DND-41 (cell line): ENCODE data around the gene PCDHB3.

Experiments used
- EZH2 ChIP-seq: IDR thresholded peaks from 3 replicates; pipeline ENCODE4 v1.6.1; 2012; ENCODE audit warnings: borderline replicate concordance, low read depth, mild to moderate bottlenecking, moderate library complexity, low read length, inconsistent platforms; ENCODE audit not compliant: severe bottlenecking
- TF ChIP-seq, protein P1 (sequence below): IDR thresholded peaks from 2 replicates; pipeline ENCODE4 v1.5.1; 2012; ENCODE audit warnings: borderline replicate concordance, low read length, moderate library complexity, mild to moderate bottlenecking; ENCODE audit not compliant: poor library complexity, severe bottlenecking; ENCODE audit errors: extremely low read depth

DNA sequence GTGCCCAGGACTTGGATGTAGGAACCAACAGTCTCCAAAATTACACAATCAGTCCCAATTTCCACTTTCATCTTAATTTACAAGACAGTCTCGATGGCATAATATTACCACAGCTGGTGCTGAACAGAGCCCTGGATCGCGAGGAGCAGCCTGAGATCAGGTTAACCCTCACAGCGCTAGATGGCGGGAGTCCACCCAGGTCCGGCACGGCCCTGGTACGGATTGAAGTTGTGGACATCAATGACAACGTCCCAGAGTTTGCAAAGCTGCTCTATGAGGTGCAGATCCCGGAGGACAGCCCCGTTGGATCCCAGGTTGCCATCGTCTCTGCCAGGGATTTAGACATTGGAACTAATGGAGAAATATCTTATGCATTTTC lies 5.0 kb upstream of the PCDHB3 start:
- TF ChIP-seq, protein P1, sequence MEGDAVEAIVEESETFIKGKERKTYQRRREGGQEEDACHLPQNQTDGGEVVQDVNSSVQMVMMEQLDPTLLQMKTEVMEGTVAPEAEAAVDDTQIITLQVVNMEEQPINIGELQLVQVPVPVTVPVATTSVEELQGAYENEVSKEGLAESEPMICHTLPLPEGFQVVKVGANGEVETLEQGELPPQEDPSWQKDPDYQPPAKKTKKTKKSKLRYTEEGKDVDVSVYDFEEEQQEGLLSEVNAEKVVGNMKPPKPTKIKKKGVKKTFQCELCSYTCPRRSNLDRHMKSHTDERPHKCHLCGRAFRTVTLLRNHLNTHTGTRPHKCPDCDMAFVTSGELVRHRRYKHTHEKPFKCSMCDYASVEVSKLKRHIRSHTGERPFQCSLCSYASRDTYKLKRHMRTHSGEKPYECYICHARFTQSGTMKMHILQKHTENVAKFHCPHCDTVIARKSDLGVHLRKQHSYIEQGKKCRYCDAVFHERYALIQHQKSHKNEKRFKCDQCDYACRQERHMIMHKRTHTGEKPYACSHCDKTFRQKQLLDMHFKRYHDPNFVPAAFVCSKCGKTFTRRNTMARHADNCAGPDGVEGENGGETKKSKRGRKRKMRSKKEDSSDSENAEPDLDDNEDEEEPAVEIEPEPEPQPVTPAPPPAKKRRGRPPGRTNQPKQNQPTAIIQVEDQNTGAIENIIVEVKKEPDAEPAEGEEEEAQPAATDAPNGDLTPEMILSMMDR: no peak
- no peak for TF ChIP-seq EZH2
